NCI-H1930 (cell line): ENCODE measurements around the gene KRT7.
"Not testable (repeated sequence)": the region's sequence is repeated elsewhere in the genome, so short reads cannot be mapped to it uniquely, and the experiment has no call there.

ENCODE experiments used
- DNase-seq, 2 experiments: peaks; one replicate each; lab custom pipeline; 2025; lab: John Stamatoyannopoulos, UW

KRT7 gene

DNA sequence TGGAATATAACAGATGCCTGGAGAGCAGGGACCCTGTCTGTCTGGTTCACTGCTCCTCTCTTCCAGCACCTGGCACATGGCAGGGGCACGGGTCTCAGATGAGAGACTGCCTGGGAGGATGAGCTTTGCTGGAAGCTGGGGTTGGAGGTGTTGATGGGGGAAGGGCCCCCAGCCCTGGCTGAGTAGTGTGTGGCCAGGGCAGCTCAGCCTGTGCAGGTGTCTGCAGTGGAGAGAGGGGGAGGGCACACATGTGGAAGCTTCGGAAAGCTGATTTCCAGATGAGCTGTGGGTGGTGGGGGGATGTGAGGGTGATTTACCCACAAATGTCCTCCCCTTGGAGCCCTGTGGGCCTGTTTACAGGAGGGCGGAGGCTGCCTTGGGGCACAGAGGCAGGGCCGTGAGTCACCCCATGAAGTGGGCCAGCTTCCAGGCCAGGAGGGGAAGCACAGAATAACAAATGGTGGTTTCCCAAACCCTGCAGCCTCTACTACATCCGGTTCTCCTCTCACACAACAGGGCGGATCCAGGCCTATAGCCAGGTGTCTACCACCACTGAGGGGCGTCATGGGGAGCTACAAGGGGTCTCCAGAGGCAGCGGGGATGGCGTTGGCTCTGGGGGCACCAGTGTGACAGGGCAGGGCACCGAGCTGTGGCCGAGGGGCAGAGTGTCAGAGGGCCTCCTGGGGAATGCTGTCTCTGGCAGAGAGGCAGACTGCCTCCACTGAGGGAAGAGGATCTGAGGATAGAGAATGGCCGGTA lies 11.0 kb downstream of the KRT7 start:
- DNase-seq, result no peak

DNA sequence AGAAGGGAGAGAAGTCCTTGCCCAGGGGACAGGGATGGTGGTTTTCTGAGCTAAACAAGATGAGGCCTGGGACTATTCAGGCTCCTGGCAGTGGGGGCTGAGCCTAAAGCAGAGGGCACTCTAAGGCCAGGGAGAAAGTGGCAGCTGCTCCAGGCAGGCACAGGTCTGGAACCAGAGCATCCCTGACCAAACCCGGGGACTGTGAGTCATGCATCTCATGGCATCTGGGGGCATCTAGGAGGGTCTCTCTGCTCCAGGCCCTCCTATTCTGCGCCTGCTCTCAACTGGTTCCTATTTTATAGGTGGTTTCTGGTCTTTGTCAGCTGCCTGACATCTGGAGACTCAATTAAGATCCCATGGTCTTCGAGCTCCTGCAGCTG lies 11.6 kb downstream of the KRT7 start:
- no peak for DNase-seq

DNA sequence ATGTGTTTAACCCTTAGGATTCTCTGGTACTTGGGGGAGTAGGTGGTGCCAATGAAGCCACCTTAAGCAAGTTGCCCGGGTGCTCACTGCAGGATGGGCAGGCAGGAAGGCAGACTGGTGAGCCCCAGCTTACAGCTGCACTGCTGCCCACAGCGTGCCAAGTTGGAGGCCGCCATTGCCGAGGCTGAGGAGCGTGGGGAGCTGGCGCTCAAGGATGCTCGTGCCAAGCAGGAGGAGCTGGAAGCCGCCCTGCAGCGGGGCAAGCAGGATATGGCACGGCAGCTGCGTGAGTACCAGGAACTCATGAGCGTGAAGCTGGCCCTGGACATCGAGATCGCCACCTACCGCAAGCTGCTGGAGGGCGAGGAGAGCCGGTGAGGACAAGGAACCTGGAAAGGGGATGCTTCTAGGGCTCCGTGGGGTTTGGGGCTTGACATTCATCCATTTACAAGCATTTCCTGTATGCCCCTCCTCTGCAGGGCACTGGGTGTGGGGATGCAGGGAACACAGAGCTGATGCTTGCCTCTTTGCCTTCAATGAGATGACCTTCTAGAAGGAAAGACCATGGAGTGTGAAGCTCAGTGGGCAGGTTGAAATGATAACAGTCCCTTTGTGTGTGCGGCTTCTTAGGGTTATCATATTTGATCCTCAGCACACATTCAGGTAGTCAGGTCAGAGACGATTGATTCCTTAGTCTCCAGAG lies 12.4 kb downstream of the KRT7 start:
- no peak for DNase-seq

DNA sequence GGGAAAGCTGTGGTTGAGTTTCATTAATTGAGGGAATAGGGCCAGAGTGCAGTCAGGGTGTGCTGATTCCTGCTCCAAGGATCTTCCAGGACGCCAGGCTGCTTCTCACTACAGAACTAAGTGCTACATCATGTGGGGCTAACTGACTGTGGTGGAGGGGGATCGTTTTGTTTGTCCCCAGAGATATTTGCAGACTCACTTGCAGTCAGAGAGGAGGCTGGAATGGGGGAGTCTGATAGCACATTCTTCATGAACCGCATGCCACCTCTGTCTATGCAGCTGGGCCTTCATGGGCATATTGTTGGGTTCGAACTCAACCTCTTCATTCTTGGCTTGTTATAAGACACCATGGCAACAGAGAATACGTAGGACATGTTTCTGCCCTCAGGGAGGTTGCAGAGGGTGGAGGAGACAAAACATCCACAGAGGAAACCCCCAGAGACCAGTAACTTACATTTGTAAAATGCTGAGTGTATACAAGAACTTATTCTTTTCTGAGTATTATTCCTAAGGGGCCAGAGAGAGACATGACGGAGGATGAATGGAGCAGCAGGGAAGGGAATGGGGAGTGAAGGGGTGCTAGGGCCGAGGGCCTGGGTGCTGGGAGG lies 13.0 kb downstream of the KRT7 start:
- DNase-seq, result no peak

DNA sequence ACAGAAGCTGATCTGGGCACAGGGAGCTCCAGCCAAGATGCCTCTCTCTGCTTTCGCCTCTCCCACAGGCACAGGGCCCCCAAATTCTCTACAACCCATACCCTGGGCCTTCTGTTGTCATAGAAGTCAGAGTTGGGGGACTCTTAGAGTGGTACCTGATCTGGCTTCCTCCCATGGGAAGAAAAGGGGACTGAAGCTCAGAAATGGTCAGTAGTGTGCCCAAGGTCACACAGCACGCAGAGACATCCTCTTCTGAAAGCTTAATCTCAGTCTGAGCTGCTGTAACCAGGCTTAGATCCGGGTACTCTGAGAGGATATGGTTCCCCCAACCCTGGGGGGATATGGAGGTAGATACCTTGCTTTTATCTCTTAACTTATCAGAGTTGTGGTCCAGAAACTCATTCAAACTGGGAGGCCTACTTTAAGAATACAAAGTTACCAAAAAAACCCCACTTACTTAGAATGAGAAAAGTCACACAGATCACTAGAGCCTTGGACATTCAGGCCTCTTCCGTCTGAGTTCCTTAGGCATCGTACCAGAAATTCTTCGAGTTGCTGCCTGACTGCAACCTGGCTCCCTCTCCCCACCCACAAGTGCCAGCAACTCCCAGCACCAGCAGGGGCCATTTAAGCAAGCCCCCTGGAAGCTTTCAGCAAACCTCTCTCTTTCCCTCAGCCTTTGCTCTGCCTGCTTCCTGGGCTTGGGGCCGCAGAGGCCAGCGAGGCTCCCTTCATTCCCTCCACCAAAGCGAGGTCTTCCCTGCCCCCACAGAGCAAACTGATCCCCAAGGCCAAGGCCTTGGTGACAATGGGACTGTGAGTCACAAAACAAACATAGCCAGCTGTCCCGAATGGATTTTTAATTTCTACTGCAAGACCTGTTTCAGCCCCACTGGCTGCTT lies 13.9 kb downstream of the KRT7 start:
- no peak for DNase-seq

DNA sequence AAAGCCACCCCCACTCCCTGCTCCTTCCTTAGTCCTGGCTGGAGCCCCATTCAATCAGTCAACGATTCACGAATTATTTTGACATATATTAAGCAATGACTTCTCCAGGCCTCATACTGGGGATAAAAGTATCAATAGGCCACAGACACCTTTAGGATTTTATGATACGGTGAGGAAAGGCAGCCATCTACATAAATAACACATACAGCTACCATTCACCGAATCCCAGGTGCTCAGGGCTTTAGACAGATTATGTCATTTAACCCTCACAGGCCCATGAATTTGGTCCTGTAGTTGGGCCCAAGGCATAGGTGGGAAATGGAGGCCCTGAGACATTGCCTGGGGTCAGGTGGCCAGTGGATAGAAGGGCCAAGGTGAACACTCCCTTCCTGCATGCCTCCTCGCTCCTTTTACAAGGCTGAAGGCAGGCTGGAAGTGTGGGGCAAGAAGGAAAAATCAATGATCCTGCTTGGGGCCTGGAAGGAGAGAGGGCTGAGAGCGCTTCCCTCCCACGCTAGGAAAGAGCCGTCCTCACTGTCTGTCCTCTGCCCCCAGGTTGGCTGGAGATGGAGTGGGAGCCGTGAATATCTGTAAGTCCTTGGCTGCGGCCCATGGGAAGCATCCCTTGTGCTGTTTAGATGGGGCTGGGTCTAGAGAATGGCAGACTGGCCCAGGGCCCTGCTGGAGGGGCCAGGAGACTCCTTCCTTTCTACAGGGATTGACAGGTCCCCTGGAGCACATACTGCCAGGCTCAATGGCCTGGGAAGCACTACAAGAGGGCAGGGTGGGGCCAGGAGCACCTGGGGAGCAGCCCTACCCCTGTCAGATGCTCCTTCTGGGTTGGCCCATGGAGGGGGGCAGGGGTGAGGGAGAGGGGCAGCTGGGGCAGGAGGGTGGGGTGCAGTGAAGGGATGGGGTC lies 14.8 kb downstream of the KRT7 start:
- no peak for DNase-seq

DNA sequence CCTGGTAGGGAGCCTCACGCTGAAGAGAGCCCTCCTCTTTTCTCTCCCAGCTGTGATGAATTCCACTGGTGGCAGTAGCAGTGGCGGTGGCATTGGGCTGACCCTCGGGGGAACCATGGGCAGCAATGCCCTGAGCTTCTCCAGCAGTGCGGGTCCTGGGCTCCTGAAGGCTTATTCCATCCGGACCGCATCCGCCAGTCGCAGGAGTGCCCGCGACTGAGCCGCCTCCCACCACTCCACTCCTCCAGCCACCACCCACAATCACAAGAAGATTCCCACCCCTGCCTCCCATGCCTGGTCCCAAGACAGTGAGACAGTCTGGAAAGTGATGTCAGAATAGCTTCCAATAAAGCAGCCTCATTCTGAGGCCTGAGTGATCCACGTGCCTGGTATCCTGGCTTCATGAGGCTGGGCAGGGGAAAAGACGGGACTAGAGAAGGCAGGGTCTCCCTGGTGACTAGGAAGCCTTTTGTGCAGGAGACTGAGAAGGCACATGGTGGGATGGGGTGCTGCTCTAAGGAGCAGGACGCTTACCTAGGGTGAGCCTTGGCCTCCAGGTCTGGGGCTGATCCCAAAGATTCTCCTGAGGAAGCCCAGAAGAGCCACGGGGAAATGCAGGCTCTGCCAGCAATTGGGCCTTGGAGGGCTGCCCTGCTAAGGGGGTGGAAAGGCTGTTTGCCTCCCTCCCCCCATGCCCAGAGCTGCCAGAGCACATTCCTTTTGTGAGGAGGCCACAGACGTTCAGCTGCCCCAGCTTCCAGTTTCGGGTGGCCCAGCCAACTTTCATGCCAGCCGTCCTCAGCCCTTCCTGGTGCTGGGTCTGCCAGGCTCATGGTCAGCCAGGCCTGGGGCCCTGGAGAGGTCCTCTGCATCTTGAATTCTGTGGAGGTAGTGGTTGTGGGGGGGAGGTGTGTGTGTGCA lies 15.8 kb downstream of the KRT7 start:
- DNase-seq, result no peak

DNA sequence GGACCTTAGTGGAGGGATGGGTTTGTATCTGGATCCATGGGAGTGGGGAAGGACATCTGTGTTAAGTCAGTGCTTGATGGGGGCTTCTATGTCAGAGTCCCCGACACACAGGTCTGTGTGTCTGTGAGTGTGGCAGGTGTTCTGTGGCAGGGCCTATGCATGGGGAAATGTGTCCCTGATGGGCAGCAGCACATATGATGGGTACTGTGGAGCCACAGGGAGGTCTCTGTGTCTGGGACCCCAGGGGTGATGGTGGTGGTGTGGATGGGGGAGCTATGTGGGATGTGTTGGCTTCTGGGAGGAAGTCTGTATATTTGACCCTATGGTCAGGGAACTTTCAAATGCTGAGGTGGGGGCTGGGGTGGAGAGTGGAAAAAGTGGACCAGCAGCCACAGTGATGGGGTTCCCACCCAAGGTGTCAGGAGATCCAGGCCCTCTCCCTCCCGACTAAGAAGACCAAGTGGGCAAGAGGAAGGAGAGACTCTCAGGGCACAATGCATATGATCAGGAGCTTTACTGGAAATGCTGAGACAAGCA lies 16.5 kb downstream of the KRT7 start:
- DNase-seq, result no peak

DNA sequence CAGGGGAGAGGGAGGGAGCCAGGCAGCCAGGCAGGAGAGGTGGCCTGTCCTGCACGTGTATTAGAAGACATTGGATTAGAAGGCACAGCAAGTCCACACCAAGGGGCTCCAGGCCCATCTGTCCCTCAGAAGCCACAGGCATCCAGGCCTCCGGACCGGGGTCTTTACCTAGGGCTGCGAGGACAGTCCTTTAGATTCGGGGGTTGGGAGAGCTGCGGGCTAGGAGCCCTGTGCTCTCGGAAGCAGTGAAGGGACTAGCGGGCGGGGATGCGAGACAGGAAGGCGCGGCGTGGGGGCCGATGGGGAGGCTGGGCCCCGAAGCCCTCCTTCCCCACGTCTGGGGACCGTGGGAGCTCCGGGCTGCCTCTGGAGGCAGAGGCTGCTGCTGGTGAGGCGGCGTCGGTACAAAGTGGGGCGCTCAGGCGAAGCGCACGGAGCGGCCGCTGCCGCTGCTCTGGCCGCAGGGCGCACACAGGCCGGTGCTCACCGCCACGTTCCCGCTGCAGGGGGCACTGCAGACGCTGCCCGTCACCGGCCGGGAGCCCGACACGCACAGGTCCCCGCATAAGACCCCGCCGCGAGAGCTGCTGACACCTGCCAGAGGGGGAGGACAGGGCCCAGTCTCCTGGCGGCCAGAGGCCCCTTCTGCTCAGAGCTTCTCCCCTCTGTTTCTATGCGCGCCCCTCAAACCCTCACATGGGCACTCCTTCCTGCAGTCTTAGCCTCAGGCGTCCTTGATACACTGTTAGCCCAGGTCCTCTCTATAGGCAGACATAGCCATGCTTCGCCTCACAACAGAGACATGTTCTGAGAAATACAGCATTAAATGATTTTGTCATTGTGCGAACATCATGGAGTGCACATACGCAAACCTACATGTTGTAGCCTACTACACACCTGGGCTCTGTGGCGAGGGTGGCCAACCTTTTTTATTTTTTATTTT lies 17.3 kb downstream of the KRT7 start:
- DNase-seq, result no peak

DNA sequence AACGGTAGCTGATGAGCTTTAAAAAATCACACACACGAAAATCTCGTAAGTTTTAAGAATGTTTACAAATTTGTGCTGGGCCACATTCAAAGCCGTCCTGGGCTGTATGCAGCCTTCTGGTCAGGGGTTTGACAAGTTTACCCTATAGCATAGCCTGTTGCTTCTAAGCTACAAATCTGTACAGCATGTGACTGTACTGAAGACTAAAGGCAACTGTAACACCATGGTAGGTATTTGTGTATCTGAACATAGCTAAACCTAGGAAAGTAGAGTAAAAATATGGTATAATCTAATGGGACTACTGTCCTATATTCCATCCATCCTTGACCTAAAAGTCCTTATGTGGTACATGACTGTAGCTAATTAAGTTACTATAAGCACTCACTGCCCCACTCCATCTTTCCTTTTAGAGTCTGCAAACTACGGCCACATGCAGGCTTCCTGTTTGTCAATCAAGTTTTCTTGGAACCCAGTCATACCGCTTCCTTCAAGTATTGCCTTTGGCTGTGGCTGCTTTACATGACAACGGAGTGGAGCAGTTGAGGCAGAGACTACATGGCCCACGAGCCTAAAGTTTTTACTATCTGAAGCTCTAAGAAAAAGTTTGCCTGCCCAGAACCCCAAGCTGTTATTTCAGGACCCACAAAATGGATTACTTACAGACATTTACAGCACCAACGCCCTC lies 18.5 kb downstream of the KRT7 start:
- DNase-seq, result no peak

DNA sequence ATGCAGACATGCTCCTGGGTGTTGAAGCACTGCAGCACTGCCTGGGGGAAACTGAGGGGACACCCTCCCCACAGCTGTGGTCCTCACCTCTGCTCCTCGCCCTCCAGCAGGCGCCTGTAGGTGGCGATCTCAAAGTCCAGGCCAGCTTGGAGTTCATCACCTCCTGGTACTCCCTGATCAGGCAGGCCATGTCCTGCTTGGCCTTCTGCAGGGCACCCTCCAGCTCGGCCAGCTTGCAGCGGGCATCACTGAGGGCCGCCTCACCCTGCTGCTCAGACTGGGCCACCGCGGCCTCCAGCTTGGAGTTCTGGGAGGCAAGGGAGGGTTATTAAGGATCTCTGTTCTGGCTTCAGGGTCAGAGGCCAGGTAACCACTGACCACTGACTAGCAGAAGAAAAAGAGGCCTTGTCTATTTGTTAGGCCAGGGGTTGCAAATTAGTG lies 19.2 kb downstream of the KRT7 start:
- not testable (repeated sequence) for DNase-seq

DNA sequence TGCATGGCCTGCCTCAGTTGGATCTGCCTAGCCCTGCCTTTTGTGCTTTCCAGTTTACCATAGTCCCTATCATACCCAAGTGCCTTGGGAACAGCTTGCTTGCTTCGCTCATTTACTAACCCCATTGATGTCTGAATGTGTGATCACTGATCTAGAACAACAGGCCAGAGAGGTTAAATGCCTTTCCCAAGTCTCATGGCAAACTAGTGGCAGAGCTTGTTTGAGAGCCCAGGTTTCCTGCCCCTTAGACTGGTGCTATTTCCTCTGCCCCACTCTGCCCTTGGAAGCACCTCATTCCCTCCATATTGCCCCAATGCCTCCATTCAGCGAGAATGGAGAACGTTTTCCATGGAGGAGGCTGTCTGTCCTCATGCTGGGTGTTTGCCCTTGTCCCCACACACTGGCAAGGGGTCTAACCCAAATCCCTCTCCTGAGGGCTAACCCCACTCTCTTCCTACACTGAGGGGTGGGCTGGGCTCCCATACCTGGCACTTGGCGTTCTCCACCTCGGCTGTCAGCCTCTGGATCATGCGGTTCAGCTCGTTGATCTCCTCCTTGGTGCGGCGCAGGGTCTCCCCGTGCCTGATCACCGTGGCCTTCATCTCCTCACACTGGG lies 19.8 kb downstream of the KRT7 start:
- DNase-seq, result no peak

DNA sequence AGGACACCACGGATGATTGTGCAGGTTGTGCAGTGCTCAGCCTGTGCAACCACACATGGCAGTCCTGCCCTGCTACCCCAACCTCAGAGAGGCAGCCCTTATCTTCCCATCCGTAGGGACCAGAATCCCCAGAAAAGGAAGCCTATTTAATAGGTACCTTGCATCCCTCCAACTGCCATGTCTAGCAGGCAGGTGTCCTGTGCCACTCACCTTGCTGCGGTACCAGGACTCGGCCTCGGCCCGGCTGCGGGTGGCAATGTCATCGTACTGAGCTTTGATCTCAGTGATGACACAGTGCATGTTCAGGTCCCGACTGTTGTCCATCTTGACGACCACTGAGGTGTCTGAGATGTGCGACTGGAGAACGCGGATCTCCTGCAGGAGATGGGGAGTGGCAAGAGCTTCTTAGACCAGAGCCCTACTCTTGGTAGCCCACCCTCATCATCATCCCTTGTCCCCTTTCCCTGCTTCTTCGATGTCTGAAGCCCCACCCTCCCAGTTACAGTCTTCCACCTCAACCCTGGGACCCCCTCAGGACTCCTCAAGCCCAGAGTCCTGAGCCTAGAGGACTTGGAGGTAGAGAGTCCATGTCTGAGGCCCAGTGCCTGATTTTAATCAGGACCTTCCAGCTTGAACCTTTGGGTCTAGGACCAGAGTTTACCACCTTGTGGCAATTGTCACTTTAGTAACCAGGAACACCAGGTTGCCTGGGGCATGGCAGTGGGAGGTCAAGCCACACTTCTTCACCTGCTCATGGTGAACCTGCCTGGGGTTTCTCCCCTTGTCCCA lies 20.5 kb downstream of the KRT7 start:
- DNase-seq, result no peak

DNA sequence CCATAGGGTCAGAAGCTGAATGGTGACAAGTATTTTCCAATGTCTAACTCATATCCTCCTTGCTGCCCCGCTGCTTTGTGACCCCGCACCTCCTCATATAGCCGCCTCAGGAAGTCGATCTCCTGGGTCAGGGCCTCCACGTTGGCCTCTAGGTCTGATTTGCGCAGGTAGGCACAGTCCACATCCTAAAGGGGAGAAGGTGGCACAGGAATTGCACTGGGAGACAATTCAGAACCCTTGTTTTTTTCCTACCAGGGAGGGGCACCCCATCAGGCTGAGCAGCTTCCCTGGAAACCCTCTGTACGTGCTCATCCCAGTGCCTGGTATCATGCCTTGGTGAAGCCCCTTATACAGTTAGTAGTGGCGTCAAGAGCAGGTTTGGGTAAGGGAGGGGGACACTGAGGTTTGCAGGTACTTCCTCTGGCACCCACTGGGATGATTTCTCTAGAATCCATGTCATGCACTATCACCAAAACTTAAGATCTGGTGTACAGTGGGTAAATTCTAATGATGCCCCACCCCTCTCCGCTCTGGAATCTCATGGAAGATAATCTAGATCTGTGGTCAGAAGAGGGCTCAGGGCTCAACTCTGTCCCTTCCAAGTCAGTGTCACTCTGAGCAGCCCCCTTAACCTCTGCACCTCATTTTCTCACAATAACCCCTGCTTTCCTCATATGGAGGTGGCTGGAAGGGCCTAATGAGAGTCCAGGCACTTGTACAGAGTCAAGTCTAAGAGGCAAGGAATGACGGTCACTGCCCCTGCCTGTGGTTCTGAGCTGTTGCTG lies 21.3 kb downstream of the KRT7 start:
- DNase-seq, result no peak

DNA sequence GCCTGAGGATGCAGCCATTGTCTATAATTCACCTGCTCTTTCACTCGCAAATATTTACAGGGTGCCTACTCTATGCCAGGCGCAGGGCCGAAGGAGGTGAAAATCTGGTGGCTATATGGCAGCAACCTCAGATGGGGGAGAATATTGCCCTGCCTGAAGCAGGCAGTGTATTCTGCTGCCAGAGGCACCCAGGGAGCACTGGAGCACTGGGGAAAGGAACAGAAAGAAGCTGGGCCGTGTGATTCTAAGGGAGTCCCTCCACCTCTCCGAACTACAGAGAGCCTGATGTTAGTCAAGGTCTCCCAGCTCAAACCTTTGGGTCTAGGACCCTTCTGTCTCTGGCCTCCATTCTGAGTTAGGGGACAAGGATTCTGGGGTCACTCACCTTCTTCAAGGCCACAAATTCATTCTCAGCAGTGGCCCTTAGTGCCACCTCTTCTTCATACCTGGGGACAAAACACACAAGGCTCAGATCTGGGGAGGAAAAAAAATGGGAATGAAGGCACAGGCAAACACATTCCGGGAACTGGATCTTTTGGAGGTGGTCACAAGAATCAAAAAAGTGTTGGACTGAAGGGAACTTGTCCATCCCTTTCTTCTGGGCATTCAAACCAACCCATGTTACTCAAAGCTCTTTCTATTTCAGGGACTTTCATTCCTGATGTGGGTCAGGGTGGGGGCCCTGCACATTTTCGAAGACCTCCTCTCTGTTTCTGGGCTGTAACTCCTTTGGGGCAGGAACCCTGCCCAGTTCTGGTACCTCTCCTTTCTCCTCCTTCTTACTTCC lies 22.1 kb downstream of the KRT7 start:
- DNase-seq, result no peak
